NCI-H2196 treated with DMSO at 0.1 percent for 48 hours (cell line): ENCODE results near the gene MSRB3.

Experiments used
- DNase-seq: peaks from one replicate; lab custom pipeline; 2025; ENCODE audit not compliant: unreplicated experiment; lab: John Stamatoyannopoulos, UW

The MSRB3 gene

DNA sequence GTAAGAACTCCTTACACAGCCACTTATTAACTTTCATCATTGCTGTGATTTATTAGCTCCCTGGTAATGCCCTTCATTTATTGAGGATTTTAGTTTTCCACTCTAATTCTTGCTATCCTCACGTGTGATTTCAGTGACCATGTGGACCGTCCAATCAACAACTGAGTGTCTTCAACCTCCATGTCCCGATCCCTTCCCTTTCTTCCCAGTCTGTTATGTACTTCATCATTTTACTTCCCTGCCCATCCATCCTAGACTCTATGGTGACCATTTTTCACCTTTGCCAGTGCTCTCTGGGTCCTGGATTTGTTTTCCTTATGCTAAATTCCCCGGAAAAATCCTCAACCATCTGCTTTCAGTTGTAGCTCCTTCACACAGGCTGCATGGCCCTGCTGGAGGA, 111.0 kb downstream of the MSRB3 start:
- no peak for DNase-seq

GRCh38 chr12:65391711-65392110, 113.2 kb downstream of the MSRB3 start:
- no peak for DNase-seq

- no peak for DNase-seq
Measured at GRCh38 chr12:65392491-65392890, 114.0 kb downstream of the MSRB3 start.

GRCh38 chr12:65403188-65403587, 124.7 kb downstream of the MSRB3 start:
- no peak for DNase-seq

GRCh38 chr12:65407388-65408149, 129.1 kb downstream of the MSRB3 start:
- no peak for DNase-seq

GRCh38 chr12:65408441-65408840, 130.0 kb downstream of the MSRB3 start:
- DNase-seq = no peak

DNA sequence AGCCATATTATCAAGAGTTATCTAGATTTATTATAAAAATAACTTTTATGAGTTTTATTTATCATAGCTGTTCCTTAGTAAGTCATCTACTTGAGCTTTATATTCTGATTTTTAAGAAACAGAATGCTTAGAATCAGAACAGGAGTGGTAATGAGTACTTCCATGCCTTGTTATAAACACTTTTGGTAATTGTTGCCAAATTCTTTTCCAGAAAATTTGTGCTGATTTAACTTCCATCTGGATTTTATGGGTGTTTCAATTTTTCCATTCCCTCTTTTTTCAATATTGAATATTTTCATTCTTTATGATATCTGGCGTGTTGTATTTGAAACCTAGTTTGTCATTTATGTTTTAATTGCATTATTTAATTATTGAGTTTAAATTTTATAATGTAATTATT, 131.2 kb downstream of the MSRB3 start:
- no peak for DNase-seq

GRCh38 chr12:65411171-65411570, 132.7 kb downstream of the MSRB3 start:
- no peak for DNase-seq

DNA sequence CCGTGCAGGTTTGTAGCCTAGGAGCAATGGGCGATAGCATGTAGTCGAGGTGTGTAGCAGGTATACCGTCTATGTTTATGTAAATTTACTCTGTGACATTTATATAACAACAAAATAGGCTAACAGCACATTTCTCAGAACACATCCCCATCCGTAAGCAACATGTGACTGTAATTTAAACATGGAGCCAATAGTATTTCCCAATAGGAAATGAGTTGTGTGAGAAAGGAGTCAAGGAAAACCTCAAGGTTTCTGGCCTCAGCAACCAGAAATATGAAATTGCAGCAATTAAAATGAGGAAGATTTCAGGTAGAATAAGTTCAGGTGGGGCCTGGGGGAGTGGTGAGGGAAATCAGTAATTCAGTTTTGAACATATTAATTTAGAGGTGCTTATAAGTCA, 136.0 kb downstream of the MSRB3 start:
- DNase-seq = no peak

- DNase-seq = no peak
Measured at GRCh38 chr12:65415826-65416225, 137.3 kb downstream of the MSRB3 start.

DNA sequence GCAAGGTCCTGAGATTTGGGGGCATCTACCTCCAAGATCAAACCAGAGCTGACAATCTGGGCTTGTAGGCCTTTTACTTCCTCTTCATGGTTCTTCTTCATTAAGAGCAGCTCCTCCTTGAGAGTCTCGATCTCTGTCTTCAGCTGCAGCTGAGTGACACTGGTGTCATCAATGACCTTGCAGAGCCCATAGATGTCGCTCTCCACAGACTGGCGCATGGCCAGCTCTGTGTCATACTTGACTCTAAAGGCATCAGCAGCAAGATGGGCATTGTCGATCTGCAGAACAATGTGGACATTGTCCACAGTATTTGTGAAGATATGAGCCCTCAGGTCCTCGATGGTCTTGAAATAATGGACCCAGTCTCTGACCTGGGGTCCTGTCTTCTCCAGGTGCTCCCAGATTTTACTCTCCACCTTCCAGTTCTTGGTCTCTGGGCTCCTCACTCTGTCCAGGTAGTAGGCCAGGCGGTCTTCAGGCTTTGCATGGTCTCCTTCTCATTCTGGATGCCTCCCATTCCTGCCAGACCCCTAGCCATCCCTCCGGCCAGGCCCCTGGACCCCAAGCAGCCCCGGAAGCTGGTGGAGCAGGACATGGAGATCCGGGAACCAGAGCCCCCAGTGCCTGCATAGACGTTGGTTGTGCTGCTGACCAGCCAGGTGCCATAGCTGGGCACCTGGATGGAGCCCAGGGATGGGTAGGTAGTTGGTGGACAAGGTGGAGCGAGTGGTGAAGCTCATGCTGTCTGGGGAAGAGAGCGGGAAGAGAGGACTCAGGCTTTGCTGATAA, 141.0 kb downstream of the MSRB3 start:
- DNase-seq = no peak

GRCh38 chr12:65420941-65421340, 142.5 kb downstream of the MSRB3 start:
- DNase-seq = no peak

- DNase-seq = no peak
Measured at GRCh38 chr12:65427646-65428045, 149.2 kb downstream of the MSRB3 start.

GRCh38 chr12:65430006-65430405, 151.5 kb downstream of the MSRB3 start:
- no peak for DNase-seq

- no peak for DNase-seq
Measured at GRCh38 chr12:65430571-65431306, 152.3 kb downstream of the MSRB3 start.

GRCh38 chr12:65432114-65432513, 153.6 kb downstream of the MSRB3 start:
- no peak for DNase-seq

- no peak for DNase-seq
Measured at GRCh38 chr12:65432651-65433050, 154.2 kb downstream of the MSRB3 start.

DNA sequence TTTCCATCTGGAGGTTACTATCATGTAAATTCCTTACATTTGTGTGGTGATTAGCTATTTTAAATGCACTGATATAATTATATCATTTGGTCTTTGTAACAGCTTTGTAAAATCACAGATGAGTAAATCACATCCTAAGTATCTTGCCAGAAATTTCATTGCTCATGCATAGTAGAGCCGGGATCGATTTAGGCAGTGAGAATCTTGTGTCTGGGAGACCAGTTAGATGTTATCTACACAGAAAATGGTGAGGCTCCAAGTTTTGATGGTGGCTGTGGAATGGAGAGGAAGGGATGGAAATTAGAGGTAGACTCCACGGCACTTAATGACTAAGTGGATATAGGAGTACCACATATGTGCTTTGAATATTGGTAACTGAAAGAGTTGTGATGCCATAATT, 156.3 kb downstream of the MSRB3 start:
- no peak for DNase-seq

- no peak for DNase-seq
Measured at GRCh38 chr12:65443038-65443437, 164.6 kb downstream of the MSRB3 start.

GRCh38 chr12:65444996-65445395, 166.5 kb downstream of the MSRB3 start:
- no peak for DNase-seq

- DNase-seq = no peak
Measured at GRCh38 chr12:65446901-65447300, 168.4 kb downstream of the MSRB3 start.

DNA sequence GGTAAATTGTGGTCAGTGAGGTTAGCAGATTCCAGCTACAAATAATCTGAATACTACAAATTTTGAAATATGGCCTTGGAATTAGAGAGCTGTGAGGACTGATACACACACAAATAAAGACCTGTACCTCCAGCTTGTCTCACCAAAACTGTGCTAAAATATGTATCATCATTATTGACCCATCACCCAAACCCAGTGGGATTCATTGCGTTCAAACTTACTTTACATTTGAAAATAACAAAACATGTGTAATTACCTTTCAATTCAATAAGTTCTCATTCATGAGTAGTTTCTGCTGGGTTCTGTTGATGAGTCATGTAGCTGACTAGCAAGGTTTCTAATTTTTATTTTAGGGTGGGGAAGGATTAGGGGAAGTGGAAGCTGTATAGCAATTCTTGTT, 170.9 kb downstream of the MSRB3 start:
- no peak for DNase-seq
